ENCODE results near the gene TICAM2. TPM values are rescaled to one million over a fixed set of nuclear protein-coding genes. Genes with fewer than 3 reads are reported as not detected.

TICAM2 gene
- total RNA-seq, 1 donor from 2014 or later: 0.20 TPM

DNA sequence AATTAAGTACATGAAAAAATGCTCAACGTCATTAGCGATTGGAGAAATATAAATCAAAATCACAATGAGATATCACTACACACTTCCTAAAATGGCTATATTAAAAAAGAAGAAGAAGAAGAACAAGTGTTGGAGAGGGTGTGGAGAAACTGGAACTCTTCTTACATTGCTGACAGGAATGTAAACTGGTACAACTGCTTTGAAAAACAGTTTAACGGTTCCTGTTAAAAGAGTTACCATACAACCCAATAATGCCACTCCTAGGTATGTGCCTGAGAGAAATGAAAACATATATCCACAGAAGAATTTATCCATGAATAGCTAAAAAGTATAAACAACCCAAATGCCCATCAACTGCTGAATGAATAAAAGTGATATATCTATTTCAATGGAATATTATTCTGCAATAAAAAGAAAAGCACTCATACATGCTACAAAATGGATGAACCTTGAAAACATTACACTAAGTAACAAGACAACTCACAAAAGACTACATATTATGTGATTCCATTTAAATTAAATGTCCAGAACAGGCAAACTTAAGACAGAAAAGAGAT lies 66.7 kb downstream of the TICAM2 start:
- DNase-seq (ENCODE audit: low read depth in 2 of 2): no peak

DNA sequence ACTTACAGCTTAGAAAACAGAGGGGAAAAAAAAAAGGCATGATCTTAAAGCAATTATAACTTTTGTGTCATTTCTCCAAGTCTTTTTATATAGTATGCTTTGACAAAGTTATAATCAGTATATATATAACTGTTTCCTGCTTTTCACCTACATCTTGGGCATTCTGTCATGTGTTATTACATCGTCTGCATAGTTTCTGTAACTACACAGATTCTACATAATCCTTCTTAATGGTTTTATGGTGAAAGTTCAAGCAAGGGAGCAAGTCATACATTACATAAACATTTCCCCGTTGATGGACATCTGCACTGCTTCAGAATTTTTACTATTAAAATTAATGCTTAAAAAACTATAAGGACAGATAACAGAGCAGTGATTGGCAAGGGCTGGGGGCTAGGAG lies 69.8 kb downstream of the TICAM2 start:
- no peak for DNase-seq (ENCODE audit: low read depth in 2 of 2)

DNA sequence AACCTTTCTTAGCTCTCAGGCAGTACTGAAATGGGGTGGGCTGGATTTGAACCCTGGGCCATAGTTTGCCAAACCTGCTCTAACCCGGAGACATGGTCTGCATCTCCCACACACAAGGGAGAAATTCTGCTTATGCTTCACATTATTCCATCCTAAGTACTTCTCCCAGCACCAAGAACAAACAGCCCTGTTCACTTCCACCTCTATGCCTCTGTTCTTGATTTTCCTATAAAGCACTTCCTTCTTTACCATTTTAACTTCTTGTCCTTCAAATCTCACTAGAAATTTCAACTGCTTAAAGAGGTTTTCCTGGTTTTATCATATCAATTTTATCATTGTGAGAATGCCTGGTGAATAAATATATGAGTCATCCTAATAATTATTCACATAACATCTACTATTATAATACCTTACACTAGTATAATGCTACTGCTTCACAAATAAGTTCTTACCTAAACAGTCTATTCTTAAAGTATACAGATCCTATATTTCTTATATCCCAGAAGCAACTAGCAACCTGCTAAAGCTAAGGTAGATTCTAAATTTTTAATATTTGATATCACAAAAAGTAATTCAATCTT lies 70.4 kb downstream of the TICAM2 start:
- no peak for DNase-seq (ENCODE audit: low read depth in 2 of 2)

DNA sequence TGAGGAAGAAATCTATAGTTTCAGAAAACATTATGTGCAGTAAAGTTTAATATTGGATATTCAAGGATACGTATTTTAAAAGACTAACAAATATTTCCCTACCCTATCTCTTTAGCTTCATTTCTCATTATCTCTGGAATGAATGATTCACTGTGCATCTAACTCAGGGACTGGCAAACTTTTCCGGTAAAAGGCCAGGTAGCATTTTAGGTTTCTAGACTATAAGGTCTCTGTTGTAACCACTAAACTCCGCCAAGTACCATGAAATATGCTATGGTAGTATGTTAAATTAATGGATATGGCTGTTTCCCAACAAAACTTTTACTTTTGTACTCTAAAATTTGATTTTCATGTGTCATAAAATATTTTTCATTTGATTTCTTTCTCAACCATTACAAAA lies 70.9 kb downstream of the TICAM2 start:
- DNase-seq (ENCODE audit: low read depth in 2 of 2): no peak

DNA sequence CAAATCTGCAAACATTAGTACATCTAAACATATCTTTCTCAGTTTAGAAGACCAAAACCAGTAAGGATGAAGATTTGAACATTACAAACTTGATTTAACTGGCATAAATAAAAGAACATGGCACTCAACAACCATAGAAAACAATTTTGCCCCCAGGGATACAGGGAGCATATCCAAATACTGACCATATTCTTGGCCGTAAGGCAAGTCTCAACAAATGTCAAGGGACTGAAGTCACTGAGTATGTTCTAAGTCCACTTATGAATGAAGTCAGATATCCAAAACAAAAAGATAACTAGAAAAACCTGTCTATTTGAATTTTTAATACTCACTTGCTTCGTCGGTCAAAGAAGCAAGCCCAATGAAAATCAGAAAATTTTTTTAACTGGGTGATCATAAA lies 71.9 kb downstream of the TICAM2 start:
- no peak for DNase-seq (ENCODE audit: low read depth in 2 of 2)

Other genes starting within 250 kb of the TICAM2 start
- 9.8 and 11.7 TPM in 2 replicates for gene FEM1C, start 57.7 kb downstream of the TICAM2 start, total RNA-seq
- 60.1 and 89.7 TPM in 2 replicates for gene TMED7, start 23.6 kb upstream of the TICAM2 start, total RNA-seq
- gene CDO1, start 214.2 kb upstream of the TICAM2 start, total RNA-seq: 0.65 TPM in 1 of 2 replicates, not detected in the other
- gene ATG12, start 239.1 kb upstream of the TICAM2 start, total RNA-seq: 17.9 and 18.8 TPM in 2 replicates
- 57.7 and 63.2 TPM in 2 replicates for gene AP3S1, start 239.5 kb upstream of the TICAM2 start, total RNA-seq

Measured in lung microvascular endothelial cell (primary cell).